Suppressor macrophage treated with lipopolysaccharide for 4 hours (primary cell): Measurements from ENCODE around the gene ASPDH.
A peak's percentile ranks its signal among the peaks of the same experiment; 100 is the strongest.
"Not testable (repeated sequence)": the region's sequence is repeated elsewhere in the genome, so short reads cannot be mapped to it uniquely, and the experiment has no call there.

ENCODE experiments used
- DNase-seq: peaks from one replicate; pipeline ENCODE4 v3.0.0-alpha.2; 2020

ASPDH gene

GRCh38 chr19:50476224-50476906, 37.3 kb downstream of the ASPDH start, which contains the start of the genes EMC10 and GARIN5A:
EMC10 (plus strand) TSS chr19:50476507; CDS start chr19:50476545, 38 bp downstream.
GARIN5A (minus strand) TSS chr19:50476848; CDS start chr19:50476388, 460 bp downstream.
- DNase-seq: peak; percentile 92

- no peak for DNase-seq
Observed at GRCh38 chr19:50475736-50476223, 37.9 kb downstream of the ASPDH start.

GRCh38 chr19:50475101-50475568, 38.6 kb downstream of the ASPDH start:
- DNase-seq: no peak

GRCh38 chr19:50473336-50473735, 40.4 kb downstream of the ASPDH start:
- DNase-seq: not testable (repeated sequence)

GRCh38 chr19:50468818-50469217, 44.9 kb downstream of the ASPDH start:
- no peak for DNase-seq

- no peak for DNase-seq
Observed at GRCh38 chr19:50467566-50467965, 46.1 kb downstream of the ASPDH start.

- no peak for DNase-seq
Observed at GRCh38 chr19:50466706-50467039, 47.0 kb downstream of the ASPDH start.

GRCh38 chr19:50465986-50466705, 47.6 kb downstream of the ASPDH start:
- DNase-seq: no peak

- DNase-seq: no peak
Observed at GRCh38 chr19:50465000-50465399, 48.7 kb downstream of the ASPDH start.

GRCh38 chr19:50464348-50464747, 49.4 kb downstream of the ASPDH start:
- no peak for DNase-seq

GRCh38 chr19:50462970-50463369, 50.7 kb downstream of the ASPDH start:
- no peak for DNase-seq
